SK-N-MC (cell line): ENCODE measurements around the gene LRPPRC.
A peak's percentile ranks its signal among the peaks of the same experiment; 100 is the strongest.

Source experiments
- DNase-seq: peaks from one replicate; pipeline ENCODE4 v3.0.0-alpha.2; 2011; ENCODE audit warnings: low read depth, low spot score
- H3K27ac ChIP-seq: fragments of 200-600 bp; sonication (generic); 2 replicates; pipeline ENCODE4 v1.5.1; 2016; ENCODE audit warnings: mixed run types
- H3K36me3 ChIP-seq: fragments of 200-600 bp; sonication (generic); 2 replicates; pipeline ENCODE4 v1.6.1; 2017; ENCODE audit warnings: antibody characterized with exemption, low read length, mixed read lengths; ENCODE audit not compliant: insufficient read depth
- H3K4me3 ChIP-seq: fragments of 200-600 bp; sonication (generic); 2 replicates; pipeline ENCODE4 v1.5.1; 2016
- H3K9ac ChIP-seq: fragments of 200-600 bp; sonication (generic); 2 replicates; pipeline ENCODE4 v1.8.0; 2017; ENCODE audit warnings: mixed run types, mixed read lengths; ENCODE audit not compliant: insufficient read length
- H3K9me3 ChIP-seq: fragments of 200-600 bp; sonication (generic); 2 replicates; pipeline ENCODE4 v1.6.1; 2017; ENCODE audit warnings: low read depth, mild to moderate bottlenecking, antibody characterized with exemption, low read length, moderate library complexity, mixed read lengths
- EZH2 ChIP-seq: fragments of 200-600 bp; sonication (generic); IDR thresholded peaks from one replicate; pipeline ENCODE4 v1.6.1; 2017; ENCODE audit warnings: antibody characterized with exemption
- FOXP2 ChIP-seq: optimal IDR thresholded peaks from 2 replicates; pipeline ENCODE3; 2011; ENCODE audit warnings: mild to moderate bottlenecking, moderate library complexity; ENCODE audit not compliant: insufficient read depth; ENCODE audit errors: extremely low read length, control extremely low read depth
- POLR2AphosphoS5 ChIP-seq: IDR thresholded peaks from 2 replicates; pipeline ENCODE4 v1.6.1; 2012; ENCODE audit warnings: mild to moderate bottlenecking, low read depth, low read length, borderline replicate concordance

LRPPRC gene

GRCh38 chr2:43851011-43851980 lies 144.5 kb downstream of the LRPPRC start:
- Histone ChIP-seq H3K27ac (no peak overlapping the region), H3K9ac (no peak overlapping the region), H3K36me3 (no peaks in the 10 kb centered on the region), H3K4me3 (no peak overlapping the region), H3K9me3 (no peaks in the 10 kb centered on the region)
- TF ChIP-seq POLR2AphosphoS5 (no peak), EZH2 (no peak), FOXP2 (no peak)
- DNase-seq: no peak

- Histone ChIP-seq H3K9me3 (no peaks in the 10 kb centered on the region), H3K36me3 (no peaks in the 10 kb centered on the region), H3K27ac (no peak overlapping the region), H3K9ac (no peak overlapping the region), H3K4me3 (no peak overlapping the region)
- peak; percentile 48 for DNase-seq
- no peak for TF ChIP-seq EZH2
- no peak for TF ChIP-seq FOXP2
- TF ChIP-seq POLR2AphosphoS5: no peak
Measured at GRCh38 chr2:43848214-43848613, 147.6 kb downstream of the LRPPRC start.

DNA sequence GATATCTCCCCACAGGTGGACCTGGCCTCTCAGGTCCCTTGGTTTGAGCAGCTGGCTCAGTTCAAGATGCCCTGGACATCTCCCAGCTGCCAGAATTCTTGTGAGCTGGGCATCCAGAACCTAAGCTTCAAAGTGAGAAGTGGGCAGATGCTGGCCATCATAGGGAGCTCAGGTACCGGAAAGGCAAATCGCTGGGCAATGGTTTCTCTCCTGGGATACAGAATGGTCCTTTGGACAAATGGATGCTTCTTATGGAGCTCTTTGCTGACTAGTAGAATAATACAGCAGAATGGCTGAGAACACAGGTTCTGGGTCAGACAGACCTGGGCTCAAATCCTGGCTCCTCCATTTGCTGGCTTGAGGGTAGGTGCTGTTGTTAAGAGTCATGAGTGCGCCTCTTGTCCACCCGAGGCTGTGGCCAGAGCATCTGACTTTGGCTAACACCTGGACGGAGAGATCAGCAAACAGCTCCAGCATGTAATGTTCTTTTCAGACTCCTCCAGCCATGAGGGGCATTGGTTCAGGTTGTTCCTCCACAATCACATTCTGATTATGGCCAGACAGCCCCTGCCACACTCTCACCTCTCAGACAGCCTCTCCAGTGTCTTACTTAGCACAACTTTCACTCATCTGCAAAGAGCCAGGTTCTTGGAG lies 149.5 kb downstream of the LRPPRC start:
- no peak overlapping the region for H3K4me3 ChIP-seq
- no peak for TF ChIP-seq EZH2
- no peak overlapping the region for H3K27ac ChIP-seq
- no peaks in the 10 kb centered on the region for H3K36me3 ChIP-seq
- H3K9me3 ChIP-seq: no peaks in the 10 kb centered on the region
- H3K9ac ChIP-seq: no peak overlapping the region
- DNase-seq: no peak

- Histone ChIP-seq H3K9ac (no peak overlapping the region), H3K4me3 (no peak overlapping the region), H3K27ac (no peak overlapping the region), H3K9me3 (no peaks in the 10 kb centered on the region), H3K36me3 (no peaks in the 10 kb centered on the region)
- no peak for TF ChIP-seq FOXP2
- no peak for TF ChIP-seq POLR2AphosphoS5
- TF ChIP-seq EZH2: no peak
- no peak for DNase-seq
Measured at GRCh38 chr2:43845181-43845580, 150.6 kb downstream of the LRPPRC start.

- no peak for DNase-seq
- H3K9me3 ChIP-seq: no peaks in the 10 kb centered on the region
- H3K9ac ChIP-seq: no peak overlapping the region
- H3K36me3 ChIP-seq: no peaks in the 10 kb centered on the region
- H3K27ac ChIP-seq: no peak overlapping the region
- no peak for TF ChIP-seq FOXP2
- no peak for TF ChIP-seq EZH2
- TF ChIP-seq POLR2AphosphoS5: no peak
- H3K4me3 ChIP-seq: no peak overlapping the region
Measured at GRCh38 chr2:43842866-43843226, 152.9 kb downstream of the LRPPRC start.

- H3K27ac ChIP-seq: no peak overlapping the region
- H3K36me3 ChIP-seq: no peaks in the 10 kb centered on the region
- H3K4me3 ChIP-seq: no peak overlapping the region
- TF ChIP-seq POLR2AphosphoS5 (no peak), EZH2 (no peak), FOXP2 (no peak)
- no peak for DNase-seq
- no peak overlapping the region for H3K9ac ChIP-seq
- H3K9me3 ChIP-seq: no peaks in the 10 kb centered on the region
Measured at GRCh38 chr2:43841949-43842865, 153.6 kb downstream of the LRPPRC start.

- H3K36me3 ChIP-seq: no peaks in the 10 kb centered on the region
- H3K9me3 ChIP-seq: no peaks in the 10 kb centered on the region
- no peak overlapping the region for H3K27ac ChIP-seq
- TF ChIP-seq POLR2AphosphoS5 (no peak), FOXP2 (no peak), EZH2 (no peak)
- no peak overlapping the region for H3K4me3 ChIP-seq
- no peak overlapping the region for H3K9ac ChIP-seq
- no peak for DNase-seq
Measured at GRCh38 chr2:43840965-43841364, 154.8 kb downstream of the LRPPRC start.

GRCh38 chr2:43839776-43840564 lies 155.8 kb downstream of the LRPPRC start:
- H3K36me3 ChIP-seq: no peaks in the 10 kb centered on the region
- TF ChIP-seq EZH2: no peak
- no peak for TF ChIP-seq FOXP2
- no peak for TF ChIP-seq POLR2AphosphoS5
- no peaks in the 10 kb centered on the region for H3K9me3 ChIP-seq
- H3K9ac ChIP-seq: no peak overlapping the region
- DNase-seq: no peak
- H3K27ac ChIP-seq: no peak overlapping the region
- no peak overlapping the region for H3K4me3 ChIP-seq
